Endometrial microvascular endothelial cells (primary cell): ENCODE results near the gene ETAA1. TPM values are rescaled to one million over a fixed set of nuclear protein-coding genes. Genes with fewer than 3 reads are reported as not detected.

Experiments
- in situ Hi-C: cut with HindIII; loops from 2 replicates; pipeline ENCODE4 v1.10.0; 2017; ENCODE audit warnings: low sequenced_read_pairs, low pct_unique_long_range_greater_than_20kb; ENCODE audit errors: inconsistent ontology term
- total RNA-seq: library from RNA; depleted of rRNA; stranded (reverse); fragments of >200 nt; gene quantifications from one replicate; pipeline ENCODE4 v1.2.3, GENCODE V29; 2015; ENCODE audit errors: inconsistent ontology term

ETAA1 gene
- 13.1 TPM for total RNA-seq

DNA sequence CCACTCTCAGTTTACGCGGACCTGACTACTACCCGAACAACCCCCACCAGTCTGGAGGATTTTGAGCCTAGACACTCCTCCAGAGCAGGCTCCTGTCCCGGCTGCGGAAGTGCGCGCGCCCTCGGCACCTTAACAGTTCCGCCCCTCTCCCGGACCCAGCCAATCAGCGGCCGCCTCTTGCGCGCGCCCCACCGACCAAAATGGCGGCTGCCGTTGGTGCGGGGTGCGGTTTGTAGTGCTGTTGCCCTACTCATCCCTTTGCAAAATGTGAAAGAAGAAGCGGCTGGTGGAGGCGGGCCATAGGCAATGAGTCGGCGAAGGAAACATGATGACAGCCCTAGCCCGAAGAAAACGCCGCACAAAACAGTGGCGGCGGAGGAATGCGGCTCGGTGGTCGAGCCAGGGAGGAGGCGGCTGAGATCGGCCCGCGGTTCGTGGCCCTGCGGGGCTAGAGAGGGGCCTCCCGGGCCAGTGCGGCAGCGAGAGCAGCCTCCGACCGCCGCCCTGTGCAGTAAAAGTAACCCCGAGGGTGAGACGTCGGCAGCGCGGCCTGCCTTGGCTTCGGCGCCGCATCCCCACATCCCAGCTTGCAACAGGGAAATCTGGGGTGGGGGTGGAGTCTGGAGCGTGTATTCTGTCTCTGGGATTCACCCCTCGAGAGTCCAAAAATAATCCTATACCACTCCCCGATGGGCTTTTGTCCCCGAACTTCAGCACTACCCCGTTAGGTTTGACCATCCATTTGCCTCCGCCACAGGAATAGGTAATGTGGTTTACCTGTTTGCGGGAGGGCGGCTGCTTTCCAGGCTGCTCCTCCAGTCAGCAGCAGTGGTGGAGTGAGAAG is at the start of gene ETAA1:
Gene ETAA1 (plus strand): TSS at position 191 of the 844 bp plus-strand sequence. CDS start 116 bp downstream, at position 307.
- in situ Hi-C loops, result no loop called here

DNA sequence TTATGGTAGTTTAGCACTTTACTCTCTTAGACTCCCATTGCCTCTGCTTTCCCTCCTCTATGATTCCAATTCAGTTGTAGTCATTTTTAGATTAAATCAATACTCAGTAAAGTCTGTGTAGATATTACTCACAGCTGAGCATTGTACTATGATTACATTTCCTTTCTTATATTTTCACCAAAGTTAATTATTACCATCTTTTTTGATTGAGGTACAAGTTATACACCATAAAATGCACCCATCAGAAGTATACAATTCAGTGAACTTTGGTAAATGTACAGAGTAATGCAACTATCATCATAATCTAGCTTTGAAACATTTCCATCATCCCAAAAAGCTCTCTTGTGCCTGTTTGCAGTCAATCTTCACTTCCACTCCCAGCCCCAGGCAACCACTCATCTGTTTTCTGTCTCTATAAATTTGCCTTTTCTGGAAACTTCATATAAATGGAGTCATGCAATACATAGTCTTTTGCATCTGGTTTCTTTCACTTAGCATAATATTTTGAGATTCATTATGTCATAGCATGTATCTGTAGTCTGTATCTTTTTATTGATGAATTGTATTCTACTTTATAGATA is 30.2 kb upstream of the ETAA1 start:
- in situ Hi-C loops, result no loop called here

DNA sequence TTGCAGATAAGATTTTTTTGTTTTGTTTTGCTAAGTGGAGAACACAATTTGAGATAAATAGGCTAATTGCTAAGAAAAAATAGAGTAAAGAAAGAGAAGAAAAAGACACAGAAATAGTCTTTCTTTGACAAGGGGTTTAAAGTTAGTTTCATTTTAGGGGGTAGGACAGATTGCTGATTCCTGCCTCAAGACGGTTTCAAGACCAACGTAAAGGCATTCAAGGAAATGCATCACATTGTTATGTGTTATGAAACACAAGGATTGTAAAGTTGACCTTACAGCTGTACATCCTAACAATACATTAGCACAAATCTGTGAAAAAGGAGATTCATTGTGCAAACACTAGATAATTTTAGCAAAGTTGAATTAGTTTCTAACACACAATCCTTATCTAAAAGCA is 22.7 kb upstream of the ETAA1 start:
- in situ Hi-C loops, result no loop called here

DNA sequence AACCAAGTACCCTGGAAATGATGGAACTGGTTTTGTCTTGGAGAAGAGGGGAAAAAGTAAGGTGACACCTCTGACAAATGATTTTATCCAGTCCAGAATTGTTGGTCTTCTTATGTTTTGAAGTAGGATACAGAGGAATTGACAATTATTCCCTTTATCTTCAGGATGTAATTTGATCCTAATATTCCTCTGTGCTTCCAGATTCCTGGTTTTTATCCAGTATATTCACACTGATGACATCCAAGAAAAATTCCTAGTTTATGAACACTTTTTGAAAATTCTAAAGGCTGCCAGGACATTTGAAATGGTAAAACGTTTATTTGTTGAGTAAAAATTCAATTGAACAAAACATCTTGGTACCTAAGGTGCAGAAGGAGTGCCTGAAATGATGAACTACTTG is 22.2 kb upstream of the ETAA1 start:
- in situ Hi-C loops, result no loop called here

DNA sequence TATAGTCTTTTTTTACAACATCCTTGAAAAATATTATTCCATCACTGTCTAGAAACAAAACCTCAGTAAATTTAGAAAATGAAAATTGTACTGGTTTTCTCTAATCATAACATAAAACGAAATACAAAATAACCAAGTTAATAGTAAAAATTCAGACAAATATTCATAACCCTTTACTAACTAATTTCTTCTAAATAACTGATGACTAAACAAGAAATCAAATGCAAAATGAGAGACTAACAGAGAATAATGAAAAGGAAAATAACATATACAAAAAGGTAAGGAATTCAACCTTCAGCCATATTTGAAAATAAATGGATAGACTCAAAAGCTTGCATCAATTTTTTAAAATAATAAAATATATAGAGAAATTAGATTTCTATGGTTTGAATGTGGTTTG is 18.6 kb upstream of the ETAA1 start:
- in situ Hi-C loops, result no loop called here

DNA sequence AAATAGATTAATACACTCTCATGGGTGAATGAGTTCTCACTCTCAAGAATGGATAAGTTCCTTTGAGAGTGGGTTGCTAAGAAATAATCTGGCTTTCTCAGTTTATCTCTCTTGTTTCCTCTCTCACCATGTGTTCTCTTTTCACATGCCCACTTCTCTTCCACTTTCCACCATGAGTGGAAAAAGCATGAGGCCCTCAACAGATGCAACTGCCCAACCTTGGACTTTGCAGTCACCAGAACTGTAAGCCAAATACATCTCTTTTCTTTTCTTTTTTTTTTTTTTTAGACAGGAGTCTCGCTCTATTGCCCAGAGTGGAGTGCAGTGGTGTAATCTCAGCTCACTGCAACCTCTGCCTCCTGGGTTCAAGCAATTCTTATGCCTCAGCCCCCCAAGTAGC is 18.1 kb upstream of the ETAA1 start:
- in situ Hi-C loops, result no loop called here

DNA sequence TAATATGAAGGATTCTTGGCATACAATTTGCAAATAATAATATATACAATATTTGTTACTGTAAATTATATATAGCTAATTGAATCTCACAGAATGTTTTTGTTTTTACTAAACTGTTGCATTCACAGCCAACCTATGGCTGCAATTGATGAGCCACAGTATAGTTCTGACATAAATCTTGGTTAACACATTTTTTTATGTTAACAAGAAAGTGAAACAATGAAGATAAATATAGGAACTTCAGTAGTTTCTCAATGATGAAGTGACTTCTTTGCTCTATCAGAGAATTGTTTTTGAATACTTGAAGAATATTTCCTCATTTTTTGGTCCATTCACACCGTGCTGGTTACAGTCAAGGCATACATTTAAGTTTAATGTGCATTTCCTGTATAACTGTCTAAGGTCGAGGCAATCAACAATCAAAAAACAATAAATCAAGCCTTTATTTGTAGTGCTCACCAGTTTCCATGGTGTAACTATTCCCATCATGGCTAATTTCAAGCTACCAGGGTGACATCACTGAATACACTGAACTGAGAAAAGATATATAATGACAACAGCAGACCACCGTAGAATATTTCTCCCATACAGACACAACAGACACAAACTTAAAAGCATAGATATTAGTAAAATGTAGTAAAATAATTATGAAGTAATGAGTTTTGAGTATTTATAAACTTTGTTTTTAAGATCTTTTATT is 12.9 kb upstream of the ETAA1 start:
- in situ Hi-C loops, result no loop called here

DNA sequence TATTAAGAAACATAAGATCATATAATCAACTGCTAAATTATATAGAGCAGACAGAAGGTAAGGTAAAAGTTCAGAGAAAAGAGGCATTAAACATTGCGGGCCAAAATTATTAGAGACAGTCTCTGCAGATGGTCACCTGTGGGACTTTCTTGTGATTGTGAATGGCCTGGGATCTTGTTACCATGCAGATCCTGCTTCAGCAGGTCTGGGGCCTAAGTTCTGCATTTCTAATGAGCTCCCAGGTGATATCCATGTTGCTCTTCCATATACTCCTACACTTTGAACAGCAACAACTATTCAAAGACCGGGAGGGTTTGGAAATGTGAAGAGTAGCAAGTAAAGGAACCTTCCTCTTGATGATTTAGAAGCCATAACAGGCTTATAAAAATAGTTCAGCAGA is 8.5 kb upstream of the ETAA1 start:
- in situ Hi-C loops, result no loop called here

DNA sequence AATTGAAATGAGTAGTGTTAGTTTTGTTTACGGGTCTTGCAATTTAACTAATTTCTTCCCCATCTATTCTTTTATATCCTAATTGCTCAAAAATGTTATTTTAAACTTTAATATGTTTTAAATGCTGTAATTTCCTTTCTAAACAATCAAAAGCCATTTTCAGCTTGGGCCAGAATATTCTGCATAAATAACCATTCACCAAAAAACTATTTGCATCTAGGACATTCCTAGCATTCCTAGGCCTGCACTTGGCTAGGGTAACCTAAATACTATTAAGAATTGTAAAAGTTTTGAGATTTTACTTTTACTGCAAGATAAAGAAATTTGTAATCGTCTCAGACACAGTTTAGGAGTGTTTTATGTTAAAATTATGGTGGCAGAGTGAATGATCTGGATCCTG is 7.8 kb upstream of the ETAA1 start:
- in situ Hi-C loops, result no loop called here

DNA sequence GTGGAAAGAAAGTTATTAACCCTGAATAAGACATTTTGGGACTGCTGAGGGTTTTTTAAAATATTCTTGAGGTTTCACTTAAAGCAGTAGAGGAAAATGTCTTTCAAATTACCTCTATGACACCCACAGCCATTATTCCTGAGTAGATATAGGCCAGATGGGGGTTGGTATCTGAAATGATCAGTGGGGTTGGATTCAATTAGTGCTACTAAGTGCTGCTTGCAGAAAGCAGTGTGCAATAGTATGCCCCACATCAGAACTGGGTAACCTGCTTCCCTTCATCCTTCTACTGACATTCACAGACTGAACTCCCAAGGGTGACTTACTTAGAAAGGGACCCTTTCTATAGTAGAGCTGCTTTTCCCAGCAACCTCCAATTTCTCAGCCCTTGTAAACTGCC is 7.3 kb upstream of the ETAA1 start:
- in situ Hi-C loops, result no loop called here

DNA sequence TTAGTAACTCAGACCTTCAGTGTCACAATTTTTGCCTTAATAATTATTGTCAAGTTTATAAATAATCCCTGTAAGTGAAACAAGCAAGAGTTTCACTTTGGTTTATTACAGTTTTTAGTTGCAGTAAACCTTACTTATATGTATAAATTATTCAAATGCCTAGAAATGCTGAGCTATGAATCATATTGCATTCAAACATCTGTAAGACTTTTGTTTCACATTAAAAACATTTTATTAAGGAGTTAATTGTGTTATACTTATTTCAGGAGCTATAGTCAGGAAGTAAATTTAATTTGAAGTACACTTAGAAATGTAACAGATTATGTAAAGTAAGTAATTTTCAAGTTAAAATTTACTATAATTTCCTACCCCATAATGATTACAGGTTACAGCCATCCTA is 3.9 kb upstream of the ETAA1 start:
- in situ Hi-C loops, result no loop called here

DNA sequence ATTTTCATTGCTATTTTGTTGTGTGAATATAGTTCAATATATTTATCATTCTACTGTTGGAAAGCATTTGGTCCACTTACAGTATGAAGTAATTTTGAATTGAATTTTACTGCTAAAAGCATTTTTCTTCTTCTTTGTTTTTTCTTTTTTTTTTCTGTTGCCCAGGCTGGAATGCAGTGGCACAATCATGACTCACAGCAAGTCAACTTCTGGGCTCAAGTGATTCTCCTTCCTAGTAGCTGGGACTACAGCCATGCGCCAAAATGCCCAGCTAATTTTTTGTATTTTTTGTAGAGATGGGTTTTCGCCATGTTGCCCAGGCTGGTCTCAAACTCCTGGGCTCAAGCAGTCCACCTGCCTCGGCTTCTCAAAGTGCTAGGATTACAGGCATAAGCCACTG is 2.4 kb upstream of the ETAA1 start:
- in situ Hi-C loops, result no loop called here

DNA sequence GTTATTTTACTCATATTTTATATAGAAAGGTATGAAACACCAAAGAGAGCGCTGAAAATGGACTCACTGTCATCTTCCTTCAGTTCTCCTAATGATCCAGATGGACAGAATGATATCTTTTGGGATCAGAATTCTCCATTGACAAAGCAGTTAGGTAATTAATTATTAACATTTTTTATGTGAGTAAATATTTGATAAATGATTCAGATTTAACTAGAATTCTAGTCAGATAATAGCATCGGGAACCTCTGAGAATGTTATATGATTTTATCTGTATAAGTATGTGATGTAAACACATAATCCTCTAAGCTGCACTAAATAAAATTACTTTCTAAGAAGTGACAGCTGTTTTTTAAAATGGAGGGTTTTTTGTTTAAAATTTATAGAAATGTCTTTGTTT is 2.0 kb downstream of the ETAA1 start:
- in situ Hi-C loops, result no loop called here

DNA sequence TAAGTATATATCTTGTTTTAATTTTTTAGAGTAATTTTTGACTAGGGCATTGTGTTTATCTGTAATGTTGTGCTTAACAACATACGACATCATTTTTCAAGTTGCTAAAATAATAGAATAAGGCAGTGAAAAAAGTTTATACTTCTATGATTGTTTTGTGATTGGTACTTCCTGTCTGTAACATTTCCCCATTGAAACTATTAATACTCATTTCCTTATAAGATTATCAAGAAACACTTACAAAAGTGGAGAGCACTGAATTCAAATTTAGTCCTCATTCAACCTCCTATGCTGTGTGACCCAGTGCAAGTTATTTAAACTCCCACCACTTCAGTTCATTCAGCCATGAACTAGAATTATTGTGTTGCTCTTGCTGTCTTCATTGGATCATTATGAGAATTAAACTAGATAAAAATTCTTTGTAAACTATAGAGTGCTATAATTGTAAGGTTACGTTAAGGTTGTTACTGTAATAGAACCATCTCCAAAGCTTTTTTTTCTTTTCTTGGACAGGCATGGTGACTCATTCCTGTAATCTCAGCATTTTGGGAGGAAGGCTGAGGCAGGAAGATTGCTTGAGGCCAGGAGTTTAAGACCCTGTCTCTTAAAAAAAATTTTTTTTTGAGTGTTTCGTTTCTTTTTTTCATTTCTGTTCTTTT is 2.8 kb downstream of the ETAA1 start:
- in situ Hi-C loops, result loop anchor here (25.0 kb wide), 1 partner anchor 963 kb away; the partner anchor contains the start of gene MEIS1

DNA sequence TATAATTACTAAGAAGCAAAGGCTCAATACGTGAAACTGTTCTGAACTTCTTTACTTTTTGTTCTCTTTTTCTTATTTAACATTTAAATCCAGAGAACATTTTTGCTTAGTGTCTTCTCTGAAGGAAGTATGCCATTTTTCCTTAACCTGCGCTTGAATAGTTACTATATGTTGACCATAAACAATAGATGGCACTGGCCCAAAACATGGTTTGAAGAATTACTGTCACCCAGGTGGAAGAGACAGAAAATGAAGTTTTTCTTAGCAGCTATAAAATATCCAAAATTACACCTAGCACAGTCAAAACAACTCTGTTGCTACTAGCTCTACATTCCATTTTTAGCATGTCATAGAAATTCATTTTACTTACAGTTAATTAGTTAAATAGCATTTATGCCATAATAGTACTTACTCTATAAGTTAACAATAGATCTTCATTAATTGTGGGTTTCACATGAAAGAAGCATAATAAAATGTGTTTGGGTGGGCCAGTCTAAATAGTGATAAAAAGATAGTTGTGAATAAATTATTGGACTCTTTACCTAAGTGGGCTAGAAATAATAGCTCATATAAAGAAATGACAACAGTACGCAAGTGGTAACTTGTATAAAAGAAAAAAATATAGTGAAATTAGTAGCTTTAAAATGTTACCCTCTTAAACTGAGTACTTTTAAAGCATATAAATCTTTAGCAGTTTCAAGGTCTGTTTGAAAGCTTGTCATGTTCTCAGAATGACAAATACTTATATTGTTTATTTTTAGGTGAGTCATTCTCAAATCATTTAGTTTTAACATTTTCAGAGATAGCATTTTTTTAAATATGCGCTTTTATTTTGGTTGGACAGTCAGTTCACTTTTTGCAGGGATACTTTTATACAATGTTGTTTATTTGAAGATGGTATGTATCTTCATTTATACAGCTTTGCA is 3.7 kb downstream of the ETAA1 start:
- in situ Hi-C loops, result loop anchor here (25.0 kb wide), 1 partner anchor 964 kb away; the partner anchor contains the start of gene MEIS1

DNA sequence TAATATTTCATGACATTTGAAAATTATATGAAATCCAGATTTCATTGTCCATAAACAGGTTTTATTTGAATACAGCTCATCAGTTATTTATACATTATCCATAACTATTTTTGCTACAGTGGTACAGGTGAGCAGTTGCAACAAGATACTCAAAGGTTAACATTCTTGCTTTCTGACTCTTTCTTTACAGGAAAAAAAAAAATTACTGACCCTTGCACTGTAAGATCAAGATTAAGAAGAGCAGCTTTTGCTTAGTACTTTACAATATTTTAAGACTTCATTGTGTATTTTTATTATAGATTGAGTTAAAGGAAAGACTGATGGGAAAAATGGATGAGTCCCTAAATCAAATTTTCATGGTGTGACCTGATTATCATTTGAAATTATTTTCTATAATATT is 11.2 kb downstream of the ETAA1 start:
- in situ Hi-C loops, result loop anchor here (25.0 kb wide), 1 partner anchor 971 kb away; the partner anchor contains the start of gene MEIS1

DNA sequence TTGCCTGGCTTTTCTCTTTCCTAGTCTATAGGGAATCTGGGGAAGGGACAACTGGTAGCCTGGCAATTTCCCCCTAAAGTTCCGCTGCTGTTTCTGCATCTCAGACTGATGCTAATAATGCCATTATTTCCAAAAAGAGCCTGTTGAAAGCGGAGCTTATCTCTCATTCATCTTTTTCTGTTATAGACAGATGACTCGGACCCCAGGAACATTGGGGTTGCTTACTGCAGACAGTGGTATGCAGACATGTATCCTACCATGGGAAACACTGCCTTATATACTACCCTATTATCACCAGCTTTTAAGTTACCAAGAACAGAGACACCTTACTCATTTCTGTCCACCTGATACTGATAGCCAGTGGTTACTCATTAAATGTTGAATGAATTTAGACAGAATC is 15.3 kb downstream of the ETAA1 start:
- in situ Hi-C loops, result loop anchor here (25.0 kb wide), 1 partner anchor 975 kb away; the partner anchor contains the start of gene MEIS1

DNA sequence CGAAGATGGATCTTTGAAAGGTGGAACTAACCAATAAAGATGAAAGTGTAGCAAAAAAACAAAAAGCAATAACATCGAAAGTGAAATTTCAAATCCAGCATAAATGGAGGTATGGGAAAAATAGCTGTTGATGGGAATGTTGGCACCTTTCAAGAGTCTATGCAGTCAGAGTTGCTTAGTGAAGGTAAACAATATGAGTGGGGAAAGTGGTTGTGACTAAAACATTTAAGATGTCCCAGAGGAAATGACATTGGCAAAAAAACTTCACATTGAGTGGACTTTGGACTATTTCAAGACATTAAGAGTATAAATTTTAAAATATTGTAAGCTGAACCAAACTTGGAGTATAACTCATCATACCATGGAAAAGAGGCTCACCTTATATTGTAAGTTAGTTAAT is 17.7 kb downstream of the ETAA1 start:
- in situ Hi-C loops, result loop anchor here (25.0 kb wide), 1 partner anchor 978 kb away; the partner anchor contains the start of gene MEIS1
